Measurements from ENCODE around the gene CEBPG.

CEBPG gene

DNA sequence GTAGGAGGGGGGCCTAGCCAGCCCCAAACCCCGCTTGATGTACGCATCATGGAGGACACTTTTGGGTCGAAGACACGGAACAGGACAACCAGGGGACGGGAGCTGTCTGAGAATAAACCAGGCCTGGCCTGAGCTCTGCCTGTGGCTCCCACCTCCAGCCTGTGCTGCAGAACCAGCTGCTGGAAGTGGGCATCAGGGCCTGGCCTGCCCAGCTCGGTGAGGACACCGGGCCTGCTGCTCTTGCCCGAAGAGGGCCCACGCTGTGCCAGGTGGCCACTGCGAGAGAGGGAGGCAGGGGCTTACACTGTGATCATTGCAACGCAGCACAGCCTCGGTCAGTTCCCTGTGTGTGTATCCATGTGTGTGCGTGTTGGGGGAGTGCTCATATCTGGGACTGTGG lies 34.6 kb downstream of the CEBPG start:
- DNase-seq: no peak

DNA sequence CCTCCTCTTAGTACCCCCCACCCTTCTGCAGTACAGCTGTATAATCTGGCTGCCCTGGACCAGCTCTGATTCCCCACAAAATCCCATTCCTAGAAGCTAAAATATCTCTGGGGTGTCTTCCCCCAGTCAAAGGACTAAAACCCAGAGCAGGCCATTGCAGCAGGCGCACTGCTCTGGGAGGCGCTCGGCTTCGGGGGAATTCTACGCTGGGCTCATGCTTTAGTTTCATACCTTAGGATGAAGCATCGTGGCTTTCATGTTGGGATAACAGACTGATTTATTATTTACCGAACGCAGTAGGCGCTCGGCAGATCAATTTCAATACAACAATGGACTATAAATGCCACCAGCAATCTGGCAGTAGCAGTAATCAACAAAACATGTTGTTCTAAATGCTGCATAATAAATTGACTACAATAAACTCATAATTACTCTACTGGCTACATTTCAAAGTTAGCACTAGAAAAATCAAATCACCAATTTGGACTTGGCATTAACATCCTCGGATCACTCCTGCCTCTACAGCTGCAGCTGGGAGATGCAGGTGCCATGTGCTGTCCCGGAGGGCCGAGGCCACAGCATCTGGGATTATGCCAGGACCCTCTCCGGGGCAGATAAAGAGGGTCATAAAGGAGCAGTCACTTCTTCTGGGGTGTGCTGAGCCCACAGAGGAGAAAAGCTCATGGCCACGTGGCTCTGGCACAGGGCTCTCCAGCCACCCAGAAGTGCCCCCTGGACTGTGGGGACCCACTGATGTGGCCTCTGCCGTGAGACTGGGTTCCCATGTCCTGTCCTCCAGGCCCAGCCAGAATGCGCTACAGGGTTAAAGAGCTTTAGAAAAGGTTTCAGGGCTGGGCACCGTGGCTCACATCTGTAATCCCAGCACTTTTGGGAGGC lies 35.3 kb downstream of the CEBPG start:
- no peak for DNase-seq

DNA sequence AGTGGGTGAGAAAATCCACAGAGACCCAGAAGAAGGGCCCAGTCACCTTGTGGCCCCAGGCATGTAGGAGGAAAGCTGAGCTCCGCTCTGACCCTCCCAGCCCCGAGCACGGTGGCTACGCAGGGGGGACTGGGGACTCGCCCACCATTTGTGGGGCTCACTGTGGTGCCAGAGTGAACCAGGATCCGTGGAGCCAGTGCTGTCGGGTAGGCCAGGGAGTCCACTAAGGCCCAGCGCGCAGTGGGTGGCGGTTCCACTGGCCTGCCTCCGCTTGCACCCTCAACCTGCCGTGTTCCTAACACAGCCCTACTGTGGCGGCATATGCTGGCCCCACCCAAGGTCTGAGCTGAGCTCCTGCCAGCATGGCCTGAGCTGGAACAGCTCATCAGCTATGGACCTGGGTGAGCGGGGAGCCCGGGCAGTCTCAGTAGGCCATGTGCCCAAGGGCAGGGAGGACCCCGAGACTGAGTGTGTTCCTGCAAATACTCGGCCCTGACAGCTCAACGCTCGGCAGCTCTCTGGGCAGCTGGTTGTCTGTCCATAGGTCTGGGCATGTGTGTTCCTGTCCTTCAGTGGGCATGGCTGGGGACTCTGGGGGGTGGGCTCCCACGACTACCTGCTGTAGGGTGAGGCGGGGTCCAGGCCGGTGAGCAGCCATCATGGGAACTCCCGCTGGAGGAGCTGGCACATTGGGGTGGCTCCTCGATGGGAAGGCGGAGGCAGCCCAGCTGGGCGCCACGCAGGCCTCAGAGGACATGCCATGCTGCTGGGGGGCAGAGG lies 36.6 kb downstream of the CEBPG start:
- no peak for DNase-seq

DNA sequence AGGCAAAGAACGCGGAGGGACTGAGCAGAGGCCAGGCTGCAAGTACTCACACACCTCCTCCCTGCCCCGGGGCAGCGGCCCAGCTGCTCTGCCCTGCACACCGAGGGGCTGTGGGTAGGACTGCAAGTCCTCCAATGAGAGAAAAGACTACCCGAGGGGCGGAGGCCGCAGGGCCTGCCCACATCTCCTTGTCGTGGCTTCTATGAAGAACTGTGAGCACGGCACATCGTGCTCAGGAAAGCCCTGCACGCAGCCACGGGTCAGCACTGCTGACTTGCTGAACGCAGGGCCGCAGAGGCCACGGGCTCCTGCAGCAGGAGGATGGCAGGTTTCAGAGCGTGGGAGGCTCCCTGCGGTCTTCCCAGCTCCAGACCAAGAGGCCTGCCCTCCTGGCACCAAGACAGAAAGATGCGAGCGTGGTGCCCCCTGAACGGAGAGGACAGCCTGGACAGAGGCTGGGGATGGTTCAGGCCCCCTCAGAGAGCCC lies 37.4 kb downstream of the CEBPG start:
- no peak for DNase-seq

- no peak for DNase-seq
These were observed 38.2 kb downstream of the CEBPG start for GRCh38 chr19:33411621-33412180.

GRCh38 chr19:33412601-33413425 lies 39.3 kb downstream of the CEBPG start:
- DNase-seq: no peak

- DNase-seq: no peak
These were observed 39.9 kb downstream of the CEBPG start for GRCh38 chr19:33413426-33413725.

- DNase-seq: no peak
These were observed 40.6 kb downstream of the CEBPG start for GRCh38 chr19:33413868-33414666.

- DNase-seq: no peak
These were observed 41.4 kb downstream of the CEBPG start for GRCh38 chr19:33414667-33415605.

DNA sequence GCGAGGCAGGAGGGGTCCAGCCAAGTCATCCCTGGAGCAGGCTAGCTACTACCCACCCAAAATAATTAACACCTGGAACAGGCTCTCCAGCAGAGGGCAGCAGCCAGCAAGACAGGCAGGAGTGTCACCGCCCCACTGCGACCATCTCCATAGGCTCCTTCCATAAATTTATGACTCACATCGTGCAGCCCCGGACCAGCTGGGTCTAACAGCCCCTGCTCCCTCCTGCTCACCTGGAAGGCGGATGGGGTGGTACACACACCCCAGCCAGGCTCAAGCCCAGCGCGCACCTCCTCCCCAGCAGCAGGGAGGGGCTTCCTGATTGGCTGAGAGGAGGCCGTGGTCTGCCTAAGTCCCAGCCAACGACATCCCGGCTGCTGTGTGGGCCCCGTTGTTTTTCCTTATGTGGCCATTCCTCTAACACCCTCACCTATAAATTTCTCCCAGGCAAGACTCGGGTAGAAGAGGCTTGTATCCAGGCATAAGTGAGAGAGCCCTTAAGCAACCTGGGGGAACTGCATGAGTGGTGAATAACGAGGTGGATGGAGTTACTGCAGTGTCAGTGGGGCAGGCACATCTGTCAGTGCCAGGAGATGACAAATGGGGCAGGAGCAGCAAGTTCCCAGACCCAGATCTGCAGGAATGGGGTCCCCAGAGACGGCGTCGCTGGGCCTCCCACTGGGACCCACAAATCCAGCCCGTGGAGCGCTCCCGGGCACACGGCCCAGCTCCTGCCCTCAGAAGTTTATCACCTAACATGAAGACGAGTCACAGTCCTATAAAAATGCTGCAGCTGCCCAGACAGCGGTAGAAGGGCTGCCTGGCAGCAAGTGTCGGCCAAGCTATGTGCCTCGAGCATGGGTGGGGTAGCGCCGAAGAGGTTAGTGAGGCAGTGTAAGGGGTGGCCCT lies 43.1 kb downstream of the CEBPG start:
- DNase-seq: peak; percentile 82 to 92

- no peak for DNase-seq
These were observed 44.2 kb downstream of the CEBPG start for GRCh38 chr19:33417751-33418150.

DNA sequence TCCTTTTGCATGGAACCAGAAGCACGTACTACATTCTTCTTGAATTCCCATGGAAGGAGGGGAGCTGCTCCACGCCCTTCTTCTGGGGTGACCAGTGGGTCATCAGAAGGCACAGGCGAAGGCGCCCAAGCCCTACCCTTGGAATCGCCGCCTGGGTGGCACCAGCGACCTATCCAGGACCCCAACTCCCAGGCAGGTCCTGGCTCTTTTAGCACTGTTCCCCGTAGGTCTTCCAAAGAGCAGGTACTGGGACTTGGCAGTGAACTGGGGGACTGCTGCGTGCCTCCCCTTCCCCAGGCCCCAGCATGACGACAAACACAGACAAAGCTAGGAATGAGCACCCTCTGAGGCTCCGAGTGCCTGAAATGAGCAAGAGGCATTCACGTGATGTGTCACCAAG lies 45.0 kb downstream of the CEBPG start:
- no peak for DNase-seq

GRCh38 chr19:33418871-33419787 lies 45.6 kb downstream of the CEBPG start:
- DNase-seq: no peak

DNA sequence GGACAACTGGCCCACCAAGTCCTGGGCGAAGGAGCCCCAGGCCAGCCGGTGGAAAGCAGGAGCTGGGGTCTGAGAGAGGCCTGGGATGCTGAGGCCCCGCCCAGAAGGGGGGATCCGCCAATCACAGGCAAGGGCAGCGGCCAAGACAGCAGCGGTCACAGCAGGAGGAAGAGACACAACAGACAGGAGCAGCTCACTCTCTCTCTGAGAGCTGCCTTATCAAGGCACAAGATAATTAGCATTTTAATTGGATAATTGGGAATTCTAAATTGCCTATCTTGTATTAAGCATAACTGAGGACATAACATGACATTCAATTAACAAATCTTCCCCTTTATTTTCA lies 46.2 kb downstream of the CEBPG start:
- no peak for DNase-seq

DNA sequence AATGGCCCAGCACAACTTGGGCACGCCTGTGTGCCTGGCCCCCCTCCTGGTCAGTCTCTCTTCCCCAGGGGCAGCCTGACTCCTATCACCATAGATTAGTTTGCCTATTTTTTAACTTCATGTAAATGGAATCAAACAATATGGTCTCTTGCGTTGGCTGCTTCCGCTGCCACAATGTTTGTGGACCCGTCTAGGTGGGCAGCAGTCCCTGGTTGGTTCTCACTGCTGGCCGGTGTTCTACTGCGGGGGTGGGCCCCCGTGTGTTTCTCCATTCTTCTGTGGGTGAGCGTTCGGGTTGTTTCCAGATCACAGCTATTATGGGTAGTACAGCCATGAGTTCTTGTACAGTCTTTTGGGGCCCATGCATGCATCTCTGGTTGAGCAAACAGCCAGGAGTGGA lies 47.3 kb downstream of the CEBPG start:
- no peak for DNase-seq

DNA sequence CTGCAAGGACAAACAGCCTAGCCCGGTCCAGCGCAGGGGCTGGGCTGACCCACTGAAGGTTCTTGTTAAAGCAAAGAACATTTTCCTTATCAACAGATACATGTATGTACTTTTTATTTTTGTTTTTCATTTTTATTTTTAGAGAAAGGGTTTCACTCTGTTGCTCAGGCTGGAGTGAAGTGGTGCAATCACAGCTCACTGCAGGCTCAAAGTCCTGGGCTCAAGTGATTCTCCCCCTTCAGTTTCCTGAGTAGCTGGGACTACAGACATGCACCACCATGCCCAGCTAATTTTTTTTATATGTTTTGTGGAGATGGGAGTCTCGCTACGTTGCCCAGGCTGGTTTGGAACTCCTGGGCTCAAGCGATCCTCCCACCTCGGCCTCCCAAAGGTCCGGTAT lies 47.9 kb downstream of the CEBPG start:
- no peak for DNase-seq

DNA sequence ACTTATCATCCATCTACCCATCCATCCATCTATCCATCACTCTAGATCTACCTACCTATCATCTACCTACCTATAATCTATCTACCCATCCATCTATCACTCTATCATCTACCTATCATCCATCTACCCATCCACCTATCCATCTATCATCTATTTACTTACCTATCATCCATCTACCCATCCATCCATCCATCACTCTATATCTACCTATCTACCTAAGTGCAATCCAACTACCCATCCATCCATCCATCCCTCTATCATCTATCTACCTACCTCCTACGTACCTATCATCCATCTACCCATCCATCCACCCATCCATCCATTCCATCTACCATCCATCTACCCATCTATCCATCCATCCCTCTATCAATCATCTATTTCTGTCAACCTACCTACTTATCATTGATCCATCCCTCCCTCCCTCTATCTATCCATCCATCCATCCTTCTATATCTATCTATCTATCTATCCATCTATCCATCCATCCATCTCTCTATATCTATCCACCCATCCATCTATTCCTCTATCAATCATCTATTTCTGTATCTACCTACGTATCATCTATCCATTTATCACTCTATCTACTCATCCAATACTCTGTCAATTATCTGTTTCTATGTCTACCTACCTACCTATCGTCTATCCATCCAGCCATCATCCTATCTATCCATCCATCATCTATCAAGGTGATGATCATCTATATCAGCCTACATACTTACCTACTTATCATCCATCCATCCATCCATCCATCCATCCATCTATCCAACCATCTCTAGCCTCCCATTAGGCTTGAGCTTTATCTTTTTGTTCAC lies 49.1 kb downstream of the CEBPG start:
- DNase-seq: no peak

- DNase-seq: no peak
These were observed 50.7 kb downstream of the CEBPG start for GRCh38 chr19:33424181-33424580.

Measured in NCI-H526 (cell line).